GM12878 (cell line): ENCODE results near the gene TTLL3.

ENCODE experiments used
- ATF2 ChIP-seq: IDR thresholded peaks from 2 replicates; pipeline ENCODE4 v1.6.1; 2012; ENCODE audit warnings: low read length, inconsistent platforms
- CTCF ChIP-seq, 3 experiments: IDR thresholded peaks in 2 of 3; conservative IDR thresholded peaks in 1 of 3; 2 replicates each; pipeline ENCODE4 v1.5.1; 2011; ENCODE audit warnings: low read depth in 3 of 3, low read length in 3 of 3, mild to moderate bottlenecking in 3 of 3, control low read depth in 2 of 3, moderate library complexity in 2 of 3, inconsistent platforms in 1 of 3, mixed read lengths in 1 of 3; ENCODE audit not compliant: control insufficient read depth in 2 of 3, insufficient read depth in 1 of 3; ENCODE audit errors: extremely low read depth in 1 of 3
- EP300 ChIP-seq, 2 experiments: fragments of 150-350 bp in 1 of 2; IDR thresholded peaks; 2 replicates each; pipeline ENCODE4 v1.6.1; 2011 to 2012; ENCODE audit warnings: low read depth in 2 of 2, low read length in 2 of 2, borderline replicate concordance in 1 of 2, improper control_type of control experiment in 1 of 2, inconsistent platforms in 1 of 2; ENCODE audit not compliant: control insufficient read depth in 1 of 2
- FOXM1 ChIP-seq: IDR thresholded peaks from 2 replicates; pipeline ENCODE4 v1.6.1; 2012; ENCODE audit warnings: low read depth, mild to moderate bottlenecking, inconsistent platforms, low read length, moderate library complexity
- NFXL1 ChIP-seq: fragments of 450-650 bp; IDR thresholded peaks from 2 replicates; pipeline ENCODE4 v1.6.1; 2017; ENCODE audit warnings: antibody characterized with exemption, mild to moderate bottlenecking, borderline replicate concordance
- NFYB ChIP-seq: IDR thresholded peaks from 2 replicates; pipeline ENCODE4 v1.6.1; 2011; ENCODE audit warnings: low read depth, mild to moderate bottlenecking, low read length, improper control_type of control experiment, moderate library complexity; ENCODE audit not compliant: insufficient read depth
- POLR2A ChIP-seq: IDR thresholded peaks from 2 replicates; pipeline ENCODE4 v1.6.1; 2011; ENCODE audit warnings: low read depth, mild to moderate bottlenecking, low read length
- POLR2AphosphoS5 ChIP-seq: IDR thresholded peaks from 2 replicates; pipeline ENCODE4 v1.6.1; 2011; ENCODE audit warnings: mild to moderate bottlenecking, low read length, inconsistent platforms
- REST ChIP-seq: IDR thresholded peaks from 2 replicates; pipeline ENCODE4 v1.6.1; 2012; ENCODE audit warnings: mild to moderate bottlenecking, low read depth, low read length
- RFX5 ChIP-seq: IDR thresholded peaks from 2 replicates; pipeline ENCODE4 v1.6.1; 2011; ENCODE audit warnings: low read depth, low read length, improper control_type of control experiment
- TAF1 ChIP-seq: IDR thresholded peaks from 2 replicates; pipeline ENCODE4 v1.6.1; 2011; ENCODE audit warnings: mild to moderate bottlenecking, low read depth, low read length, borderline replicate concordance
- ZNF274 ChIP-seq: IDR thresholded peaks from one replicate; pipeline ENCODE4 v1.8.0; 2011; ENCODE audit not compliant: insufficient read length, insufficient read depth

GRCh38 chr3:9780458-9780812 lies 29.6 kb upstream of the TTLL3 start:
- TF ChIP-seq ATF2 (no peak), TAF1 (no peak), POLR2A (no peak), NFXL1 (no peak), REST (no peak), CTCF (IDR thresholded peaks at IDR 0.05 in 2 of 3, conservative IDR thresholded peaks at IDR 0.05 in 1 of 3; ENCODE audit: control insufficient read depth in 2 of 3, extremely low read depth in 1 of 3, insufficient read depth in 1 of 3, low read depth in 3 of 3, low read length in 3 of 3) (no peak), FOXM1 (no peak), NFYB (no peak), POLR2AphosphoS5 (no peak), RFX5 (no peak), ZNF274 (no peak), EP300 (IDR thresholded peaks at IDR 0.05; ENCODE audit: borderline replicate concordance in 1 of 2, control insufficient read depth in 1 of 2, low read depth in 2 of 2, low read length in 2 of 2) (no peak)
